Loucy (cell line): ENCODE data around the gene BMP6.

Source experiments
- H2AFZ ChIP-seq: fragments of 200-600 bp; sonication (generic); 2 replicates; pipeline ENCODE4 v1.6.0; 2016; ENCODE audit warnings: antibody characterized with exemption, mild to moderate bottlenecking, low read length, moderate library complexity
- H3F3A ChIP-seq: fragments of 200-600 bp; 2 replicates; pipeline ENCODE4 v1.6.0; 2016; ENCODE audit warnings: antibody characterized with exemption, low read depth, mild to moderate bottlenecking
- H3K27me3 ChIP-seq: fragments of 200-600 bp; sonication (generic); 2 replicates; pipeline ENCODE4 v1.6.1; 2014; ENCODE audit warnings: low read length, mild to moderate bottlenecking; ENCODE audit not compliant: insufficient read depth, poor library complexity, severe bottlenecking
- H3K36me3 ChIP-seq: fragments of 200-600 bp; sonication (generic); 2 replicates; pipeline ENCODE4 v1.6.1; 2016; ENCODE audit warnings: low read length; ENCODE audit not compliant: insufficient read depth
- H3K4me1 ChIP-seq: fragments of 200-600 bp; sonication (generic); 2 replicates; pipeline ENCODE4 v1.5.1; 2014; ENCODE audit warnings: low read length, mild to moderate bottlenecking; ENCODE audit not compliant: insufficient read depth, poor library complexity, severe bottlenecking
- H3K4me2 ChIP-seq: fragments of 200-600 bp; sonication (generic); 2 replicates; pipeline ENCODE4 v1.6.0; 2014; ENCODE audit warnings: antibody characterized with exemption, low read length, low read depth, mild to moderate bottlenecking; ENCODE audit not compliant: poor library complexity, severe bottlenecking
- H3K4me3 ChIP-seq: fragments of 200-600 bp; sonication (generic); 2 replicates; pipeline ENCODE4 v1.5.1; 2014; ENCODE audit warnings: low read length, mild to moderate bottlenecking, mixed read lengths; ENCODE audit not compliant: poor library complexity, severe bottlenecking
- H3K79me2 ChIP-seq: fragments of 200-600 bp; sonication (generic); 2 replicates; pipeline ENCODE4 v1.6.1; 2014; ENCODE audit warnings: low read length; ENCODE audit not compliant: insufficient read depth
- H3K9ac ChIP-seq: fragments of 200-600 bp; sonication (generic); 2 replicates; pipeline ENCODE4 v1.6.0; 2014; ENCODE audit warnings: mild to moderate bottlenecking, low read depth, low read length, moderate library complexity; ENCODE audit not compliant: poor library complexity, severe bottlenecking
- H3K9me2 ChIP-seq: fragments of 200-600 bp; sonication (generic); replicated peaks from 2 replicates; pipeline ENCODE4 v1.6.1; 2016; ENCODE audit warnings: low read depth, low read length, mixed read lengths
- H3K9me3 ChIP-seq: fragments of 200-600 bp; sonication (generic); 2 replicates; pipeline ENCODE4 v1.6.1; 2014; ENCODE audit warnings: mild to moderate bottlenecking, antibody characterized with exemption, low read length, low read depth; ENCODE audit not compliant: insufficient read depth
- H4K20me1 ChIP-seq: fragments of 200-600 bp; sonication (generic); 2 replicates; pipeline ENCODE4 v1.6.0; 2014; ENCODE audit warnings: antibody characterized with exemption, low read length, mild to moderate bottlenecking; ENCODE audit not compliant: insufficient read depth, poor library complexity, severe bottlenecking
- CTCF ChIP-seq: fragments of 200-600 bp; sonication (generic); conservative IDR thresholded peaks from 2 replicates; pipeline ENCODE4 v1.5.1; 2014; ENCODE audit warnings: mild to moderate bottlenecking, antibody characterized with exemption, low read length
- EZH2phosphoT487 ChIP-seq: fragments of 200-600 bp; IDR thresholded peaks from 2 replicates; pipeline ENCODE4 v1.6.1; 2018; ENCODE audit warnings: antibody characterized with exemption, mild to moderate bottlenecking, moderate library complexity, borderline replicate concordance

Gene BMP6

GRCh38 chr6:7706269-7706668, 19.6 kb upstream of the BMP6 start:
- no peak for TF ChIP-seq EZH2phosphoT487
- no peak for TF ChIP-seq CTCF
- Histone ChIP-seq H3K4me2 (no peak overlapping the region), H2AFZ (no peak overlapping the region), H3K4me3 (no peak overlapping the region), H3K27me3 (no peaks in the 10 kb centered on the region), H3K9me3 (no peaks in the 10 kb centered on the region), H3K9me2 (no peaks in the 10 kb centered on the region), H3K9ac (no peak overlapping the region), H3F3A (no peaks in the 10 kb centered on the region), H4K20me1 (no peaks in the 10 kb centered on the region), H3K36me3 (no peaks in the 10 kb centered on the region), H3K4me1 (no peaks in the 10 kb centered on the region), H3K79me2 (no peaks in the 10 kb centered on the region)

GRCh38 chr6:7707787-7708186, 18.1 kb upstream of the BMP6 start:
- Histone ChIP-seq H2AFZ (no peak overlapping the region), H3K4me2 (no peak overlapping the region), H3K9me3 (no peaks in the 10 kb centered on the region), H4K20me1 (no peaks in the 10 kb centered on the region), H3K9ac (no peak overlapping the region), H3K36me3 (no peaks in the 10 kb centered on the region), H3F3A (no peaks in the 10 kb centered on the region), H3K9me2 (no peaks in the 10 kb centered on the region), H3K4me3 (no peak overlapping the region), H3K4me1 (no peaks in the 10 kb centered on the region), H3K27me3 (no peaks in the 10 kb centered on the region), H3K79me2 (no peaks in the 10 kb centered on the region)
- no peak for TF ChIP-seq CTCF
- no peak for TF ChIP-seq EZH2phosphoT487

GRCh38 chr6:7719364-7719850, 6.5 kb upstream of the BMP6 start:
- Histone ChIP-seq H3K4me2 (no peak overlapping the region), H3K9me3 (no peaks in the 10 kb centered on the region), H4K20me1 (no peaks in the 10 kb centered on the region), H3K4me1 (no peaks in the 10 kb centered on the region), H3K79me2 (no peaks in the 10 kb centered on the region), H2AFZ (no peak overlapping the region), H3K4me3 (no peak overlapping the region), H3K9ac (no peak overlapping the region), H3K27me3 (no peaks in the 10 kb centered on the region), H3K9me2 (no peaks in the 10 kb centered on the region), H3K36me3 (no peaks in the 10 kb centered on the region), H3F3A (no peaks in the 10 kb centered on the region)
- TF ChIP-seq EZH2phosphoT487, result no peak
- no peak for TF ChIP-seq CTCF
